ENCODE results near the gene MKI67. TPM values are rescaled to one million over a fixed set of nuclear protein-coding genes. Genes with fewer than 3 reads are reported as not detected.
A peak's percentile ranks its signal among the peaks of the same experiment; 100 is the strongest.

MKI67 gene
- total and polyA plus RNA-seq, 9 of the 15 experiments (the other 6 are each of a cell fraction or from before 2014, with no cell fraction given) = 11.8 to 86.5 (median 36.0) TPM

DNA sequence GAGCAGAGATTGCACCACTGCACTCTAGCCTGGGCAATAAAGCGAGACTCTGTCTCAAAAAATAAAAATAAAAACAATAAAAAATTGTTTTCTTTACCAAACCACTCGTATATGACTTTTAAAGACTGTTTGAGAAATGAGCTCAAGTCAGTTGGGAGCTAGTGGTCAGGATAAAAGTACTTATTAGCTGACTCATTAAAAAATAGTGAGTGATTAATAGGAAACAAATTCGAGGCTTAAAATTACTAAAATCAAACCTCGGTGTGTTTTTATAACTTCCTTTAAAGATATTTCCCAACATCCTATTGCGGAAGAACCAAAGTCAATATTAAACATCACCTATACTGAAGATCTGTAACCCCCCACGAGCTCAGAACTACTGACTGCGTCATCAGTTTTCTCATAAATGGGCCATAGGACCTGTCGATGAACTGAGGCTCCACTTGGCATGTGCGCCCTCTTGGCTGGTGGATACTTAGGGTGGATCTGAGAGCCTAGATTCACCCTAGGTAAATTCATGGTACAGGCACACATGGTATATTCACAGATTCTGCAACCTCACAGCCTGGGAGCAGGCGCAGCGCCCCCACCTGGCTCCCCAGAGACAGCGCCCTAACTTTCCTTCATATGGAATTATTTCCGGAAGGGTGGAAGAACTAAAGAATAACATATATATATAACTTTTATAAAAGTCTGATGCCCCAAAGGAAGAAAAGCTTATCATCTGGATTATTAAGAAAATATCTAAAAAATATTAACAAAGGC lies 9.2 kb downstream of the MKI67 start:
- peak; percentile 67; the same call in 2 of the 3 replicates for ATAC-seq
- Histone ChIP-seq H3K9me1 (ENCODE audit: control insufficient read depth, insufficient read depth, low read length) (no peaks in the 10 kb centered on the region), H3K36me3 (ENCODE audit: control insufficient read depth, insufficient read depth, low read length) (peaks cover 92% of the 10 kb centered on the region), H3K4me1 (replicated peaks in 1 of 2; ENCODE audit: control insufficient read depth in 2 of 2, insufficient read depth in 2 of 2, low read length in 2 of 2) (no peaks in the 10 kb centered on the region), H3K4me2 (ENCODE audit: insufficient read depth, low read length) (no peak overlapping the region), H3K79me2 (ENCODE audit: control insufficient read depth, insufficient read depth, low read length) (peaks cover 34% of the 10 kb centered on the region), H4K20me1 (replicated peaks; ENCODE audit: control insufficient read depth, insufficient read depth, low read length) (no peaks in the 10 kb centered on the region; the same call in 1 of the 2 replicates), H2AFZ (ENCODE audit: low read depth, low read length) (no peak overlapping the region), H3K9ac (ENCODE audit: insufficient read depth in 1 of 2, low read depth in 2 of 2, low read length in 2 of 2) (no peak overlapping the region), H3K27me3 (ENCODE audit: control insufficient read depth in 2 of 2, insufficient read depth in 2 of 2, low read length in 2 of 2) (no peaks in the 10 kb centered on the region), H3K27ac (ENCODE audit: extremely low read depth, low read depth, low read length) (no peak overlapping the region), H3K4me3 (no peak overlapping the region), H3K9me3 (replicated peaks; ENCODE audit: control insufficient read depth, insufficient read depth, low read depth, low read length) (no peaks in the 10 kb centered on the region)
- in situ Hi-C loops (cut with MboI) (no loop called here), intact Hi-C loops (cut with micrococcal nuclease) (no loop called here)
- POLR2A ChIA-PET = interaction anchor here (4.1 kb wide), 1 partner anchor 8 kb away, joined by 26 read pairs; the partner anchor contains the start of gene MKI67
- 96% methylated on average over 13 of the region's 13 CpGs for WGBS (ENCODE audit: insufficient coverage, low coverage, missing lambda C conversion rate)
- no peak for FAIRE-seq
- no TSS peak for BruUV-seq (replicated peaks)
- DNase-seq (ENCODE audit: extremely low read depth in 1 of 4, low spot score in 3 of 4) = peak in 2 of 4 experiments; percentile 17 to 19
- TF ChIP-seq, protein P1, sequence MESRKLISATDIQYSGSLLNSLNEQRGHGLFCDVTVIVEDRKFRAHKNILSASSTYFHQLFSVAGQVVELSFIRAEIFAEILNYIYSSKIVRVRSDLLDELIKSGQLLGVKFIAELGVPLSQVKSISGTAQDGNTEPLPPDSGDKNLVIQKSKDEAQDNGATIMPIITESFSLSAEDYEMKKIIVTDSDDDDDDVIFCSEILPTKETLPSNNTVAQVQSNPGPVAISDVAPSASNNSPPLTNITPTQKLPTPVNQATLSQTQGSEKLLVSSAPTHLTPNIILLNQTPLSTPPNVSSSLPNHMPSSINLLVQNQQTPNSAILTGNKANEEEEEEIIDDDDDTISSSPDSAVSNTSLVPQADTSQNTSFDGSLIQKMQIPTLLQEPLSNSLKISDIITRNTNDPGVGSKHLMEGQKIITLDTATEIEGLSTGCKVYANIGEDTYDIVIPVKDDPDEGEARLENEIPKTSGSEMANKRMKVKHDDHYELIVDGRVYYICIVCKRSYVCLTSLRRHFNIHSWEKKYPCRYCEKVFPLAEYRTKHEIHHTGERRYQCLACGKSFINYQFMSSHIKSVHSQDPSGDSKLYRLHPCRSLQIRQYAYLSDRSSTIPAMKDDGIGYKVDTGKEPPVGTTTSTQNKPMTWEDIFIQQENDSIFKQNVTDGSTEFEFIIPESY (CRISPR knock-in tag; IDR thresholded peaks at IDR 0.05) = peak; percentile 74; the same call in 1 of the 2 replicates
- TF ChIP-seq KLF1 (tag; IDR thresholded peaks at IDR 0.05) = no peak
- TF ChIP-seq MAFF (IDR thresholded peaks at IDR 0.05; ENCODE audit: low read length) = peak; percentile 48
- no peak for TF ChIP-seq ZKSCAN8 (CRISPR knock-in tag; IDR thresholded peaks at IDR 0.05)
- peak; percentile 57; the same call in 1 of the 2 replicates for TF ChIP-seq C11orf30 (IDR thresholded peaks at IDR 0.05; ENCODE audit: low read depth)
- 0 out of 2 replicates have a peak, but pooled peaks have one; percentile 9 for TF ChIP-seq RBFOX2 (IDR thresholded peaks at IDR 0.05; ENCODE audit: low read depth, low read length)
- TF ChIP-seq ZNF316 (IDR thresholded peaks at IDR 0.05) = peak; percentile 70
- TF ChIP-seq MAFK (IDR thresholded peaks at IDR 0.05; ENCODE audit: low read length) = peak; percentile 34; the same call in 1 of the 2 replicates
- TF ChIP-seq, protein P2, sequence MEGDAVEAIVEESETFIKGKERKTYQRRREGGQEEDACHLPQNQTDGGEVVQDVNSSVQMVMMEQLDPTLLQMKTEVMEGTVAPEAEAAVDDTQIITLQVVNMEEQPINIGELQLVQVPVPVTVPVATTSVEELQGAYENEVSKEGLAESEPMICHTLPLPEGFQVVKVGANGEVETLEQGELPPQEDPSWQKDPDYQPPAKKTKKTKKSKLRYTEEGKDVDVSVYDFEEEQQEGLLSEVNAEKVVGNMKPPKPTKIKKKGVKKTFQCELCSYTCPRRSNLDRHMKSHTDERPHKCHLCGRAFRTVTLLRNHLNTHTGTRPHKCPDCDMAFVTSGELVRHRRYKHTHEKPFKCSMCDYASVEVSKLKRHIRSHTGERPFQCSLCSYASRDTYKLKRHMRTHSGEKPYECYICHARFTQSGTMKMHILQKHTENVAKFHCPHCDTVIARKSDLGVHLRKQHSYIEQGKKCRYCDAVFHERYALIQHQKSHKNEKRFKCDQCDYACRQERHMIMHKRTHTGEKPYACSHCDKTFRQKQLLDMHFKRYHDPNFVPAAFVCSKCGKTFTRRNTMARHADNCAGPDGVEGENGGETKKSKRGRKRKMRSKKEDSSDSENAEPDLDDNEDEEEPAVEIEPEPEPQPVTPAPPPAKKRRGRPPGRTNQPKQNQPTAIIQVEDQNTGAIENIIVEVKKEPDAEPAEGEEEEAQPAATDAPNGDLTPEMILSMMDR (IDR thresholded peaks at IDR 0.05 in 2 of 3, conservative IDR thresholded peaks at IDR 0.05 in 1 of 3; ENCODE audit: insufficient read depth in 2 of 3, low read depth in 1 of 3, low read length in 3 of 3) = peak; percentile 22 to 54 (median 33); a peak in 5 of 6 replicates
- CTCF ChIA-PET (ENCODE audit: low intra/inter-chr PET ratio) = no interaction called here

Data from K562 (cell line).